ENCODE measurements around the gene CHPT1. TPM values are rescaled to one million over a fixed set of nuclear protein-coding genes. Genes with fewer than 3 reads are reported as not detected.

The CHPT1 gene
- total RNA-seq, 1 donor from 2014 or later, result 42.7 TPM

DNA sequence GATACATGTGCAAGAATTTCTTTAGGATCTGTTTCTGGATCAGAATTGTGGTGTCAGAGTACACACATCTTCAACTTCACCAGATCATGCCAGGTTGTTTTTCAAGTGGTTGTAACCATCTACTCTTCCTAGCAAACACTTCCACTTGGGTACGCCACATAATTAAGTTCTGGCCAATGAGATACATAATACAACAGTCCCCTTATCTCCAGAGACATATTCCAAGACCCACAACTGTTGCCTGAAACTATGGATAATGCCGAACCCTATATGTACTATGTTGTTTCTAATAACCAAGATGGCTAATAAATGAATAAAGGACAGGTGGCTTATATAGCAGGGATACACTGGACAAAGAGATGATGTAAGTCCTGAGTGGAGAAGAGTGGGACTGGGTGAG is 2.5 kb upstream of the CHPT1 start:
- DNase-seq (no peak), ATAC-seq (ENCODE audit: low read depth) (no peak)
- ChIA-PET CTCF (no interaction called here), POLR2A (no interaction called here)
- Mint-ChIP-seq H3K9me3 (no peaks in the 10 kb centered on the region), H3K4me3 (no peak overlapping the region), H3K27ac (peak overlapping the region; percentile 93), H3K36me3 (ENCODE audit: low read depth) (peaks cover 10% of the 10 kb centered on the region), H3K27me3 (no peaks in the 10 kb centered on the region), H3K4me1 (peaks cover 37% of the 10 kb centered on the region)
- TF ChIP-seq CTCF (IDR thresholded peaks at IDR 0.05), result no peak
- intact Hi-C loops (cut with micrococcal nuclease), result loop anchor here (5.0 kb wide), 1 partner anchor 123 kb away; no protein-coding TSS in a partner anchor

DNA sequence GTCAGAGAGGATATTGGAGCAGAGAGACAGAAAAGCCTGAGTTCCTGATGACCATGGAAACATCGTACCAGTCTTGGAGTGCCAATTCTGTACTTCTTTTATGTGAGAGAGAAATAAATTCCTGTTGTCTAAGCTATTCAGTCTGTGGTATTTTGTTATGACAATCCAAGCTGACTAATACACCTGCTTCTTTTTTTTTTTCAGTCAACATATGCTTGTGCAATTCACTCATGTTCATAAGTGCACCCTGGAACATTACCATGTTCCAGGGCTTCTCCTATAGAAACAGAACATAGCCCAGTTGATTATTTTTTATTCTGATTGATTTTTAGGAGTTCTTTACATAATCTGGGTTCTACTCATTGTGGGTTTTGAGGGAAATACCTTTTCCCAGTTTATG is 1.7 kb upstream of the CHPT1 start:
- intact Hi-C loops (cut with micrococcal nuclease), result loop anchor here (2.0 to 5.0 kb wide), 5 partner anchors 63 to 367 kb away; partner anchors contain the start of gene GNPTAB
- ATAC-seq (ENCODE audit: low read depth) (no peak), DNase-seq (no peak)
- no peak for TF ChIP-seq CTCF (IDR thresholded peaks at IDR 0.05)
- H3K27me3 Mint-ChIP-seq, result no peaks in the 10 kb centered on the region
- no peaks in the 10 kb centered on the region for H3K9me3 Mint-ChIP-seq
- H3K4me1 Mint-ChIP-seq, result peaks cover 44% of the 10 kb centered on the region
- POLR2A ChIA-PET, result no interaction called here
- CTCF ChIA-PET, result no interaction called here
- H3K36me3 Mint-ChIP-seq (ENCODE audit: low read depth), result peaks cover 10% of the 10 kb centered on the region
- peak overlapping the region; percentile 93 for H3K27ac Mint-ChIP-seq
- H3K4me3 Mint-ChIP-seq, result peak overlapping the region; percentile 19

GRCh38 chr12:101696251-101697196 is 916 bp upstream of the CHPT1 start:
- H3K4me3 Mint-ChIP-seq, result peak overlapping the region; percentile 93
- intact Hi-C loops (cut with micrococcal nuclease), result loop anchor here (1.0 to 5.0 kb wide), 10 partner anchors 25 to 366 kb away; partner anchors contain the start of gene GNPTAB
- peak; percentile 17 for DNase-seq
- no peaks in the 10 kb centered on the region for H3K27me3 Mint-ChIP-seq
- H3K9me3 Mint-ChIP-seq, result no peaks in the 10 kb centered on the region
- CTCF ChIA-PET, result no interaction called here
- peak overlapping the region; percentile 93 for H3K27ac Mint-ChIP-seq
- peaks cover 10% of the 10 kb centered on the region for H3K36me3 Mint-ChIP-seq (ENCODE audit: low read depth)
- no peak for TF ChIP-seq CTCF (IDR thresholded peaks at IDR 0.05)
- no peak for ATAC-seq (ENCODE audit: low read depth)
- POLR2A ChIA-PET, result interaction anchor here (0.7 to 2.2 kb wide), 8 partner anchors 15 to 289 kb away, joined by 3 to 31 read pairs (median 4); partner anchors contain the start of genes ARL1 and DRAM1
- peaks cover 53% of the 10 kb centered on the region for H3K4me1 Mint-ChIP-seq

DNA sequence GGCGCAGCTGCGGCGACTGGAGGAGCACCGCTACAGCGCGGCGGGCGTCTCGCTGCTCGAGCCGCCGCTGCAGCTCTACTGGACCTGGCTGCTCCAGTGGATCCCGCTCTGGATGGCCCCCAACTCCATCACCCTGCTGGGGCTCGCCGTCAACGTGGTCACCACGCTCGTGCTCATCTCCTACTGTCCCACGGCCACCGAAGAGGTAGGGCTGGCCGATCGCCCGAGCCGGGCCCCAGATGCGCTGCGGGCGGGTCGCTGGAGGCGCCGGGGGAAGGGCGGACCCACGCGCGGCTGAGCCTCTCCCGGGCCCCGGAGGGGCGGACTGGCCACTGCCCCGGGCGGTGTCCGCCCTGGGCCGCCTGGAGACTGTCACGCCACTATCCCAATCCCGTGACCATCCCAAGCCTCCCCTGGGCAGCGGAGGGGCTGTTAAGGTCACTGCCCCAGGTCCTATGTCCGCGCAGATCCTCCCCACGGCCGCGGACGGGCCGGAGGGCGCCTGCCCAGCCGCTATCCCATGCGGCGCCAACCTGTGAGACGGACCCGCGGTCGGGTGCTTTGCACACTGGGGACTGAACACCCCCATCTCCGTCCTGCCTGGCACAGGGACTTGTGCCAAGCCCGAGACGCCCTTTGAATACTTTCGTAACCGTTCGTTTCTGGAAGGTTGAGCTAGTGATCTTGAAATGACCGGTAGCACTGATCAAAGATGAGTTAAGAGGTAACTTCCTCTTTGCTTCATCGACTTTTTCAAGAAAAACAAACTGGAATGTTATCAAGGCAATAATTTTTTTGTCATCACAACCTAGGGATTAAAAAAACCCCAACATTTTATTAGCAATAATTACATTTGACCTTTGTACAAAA is 725 bp downstream of the CHPT1 start:
- no peaks in the 10 kb centered on the region for H3K27me3 Mint-ChIP-seq
- intact Hi-C loops (cut with micrococcal nuclease), result loop anchor here (1.0 to 5.0 kb wide), 12 partner anchors 9 to 365 kb away; partner anchors contain the start of gene GNPTAB
- POLR2A ChIA-PET, result interaction anchor here (0.5 to 2.2 kb wide), 17 partner anchors 9 to 306 kb away, joined by 3 to 31 read pairs (median 4); partner anchors contain the start of genes ARL1, DRAM1 and GNPTAB
- H3K9me3 Mint-ChIP-seq, result no peaks in the 10 kb centered on the region
- peak overlapping the region; percentile 94 for H3K4me3 Mint-ChIP-seq
- ATAC-seq (ENCODE audit: low read depth) (peak; percentile 11), DNase-seq (no peak)
- H3K27ac Mint-ChIP-seq, result peak overlapping the region; percentile 86
- H3K4me1 Mint-ChIP-seq, result peaks cover 68% of the 10 kb centered on the region
- no peak for TF ChIP-seq CTCF (IDR thresholded peaks at IDR 0.05)
- CTCF ChIA-PET, result interaction anchor here (0.9 to 1.4 kb wide), 4 partner anchors 27 to 63 kb away, joined by 3 to 6 read pairs (median 5); no protein-coding TSS in a partner anchor
- peaks cover 10% of the 10 kb centered on the region for H3K36me3 Mint-ChIP-seq (ENCODE audit: low read depth)
